Fibroblast of upper back skin (primary cell): ENCODE data around the gene WWP2.
"Not testable (repeated sequence)": the region's sequence is repeated elsewhere in the genome, so short reads cannot be mapped to it uniquely, and the experiment has no call there.

Experiments
- DNase-seq: peaks from one replicate; pipeline ENCODE4 v3.0.0-alpha.2; 2013

WWP2 gene

GRCh38 chr16:69761983-69762813, at the start of gene WWP2:
Gene WWP2 (plus strand): TSS chr16:69762332. CDS start chr16:69787011, 24,679 bp downstream.
- peak; percentile 62 for DNase-seq

DNA sequence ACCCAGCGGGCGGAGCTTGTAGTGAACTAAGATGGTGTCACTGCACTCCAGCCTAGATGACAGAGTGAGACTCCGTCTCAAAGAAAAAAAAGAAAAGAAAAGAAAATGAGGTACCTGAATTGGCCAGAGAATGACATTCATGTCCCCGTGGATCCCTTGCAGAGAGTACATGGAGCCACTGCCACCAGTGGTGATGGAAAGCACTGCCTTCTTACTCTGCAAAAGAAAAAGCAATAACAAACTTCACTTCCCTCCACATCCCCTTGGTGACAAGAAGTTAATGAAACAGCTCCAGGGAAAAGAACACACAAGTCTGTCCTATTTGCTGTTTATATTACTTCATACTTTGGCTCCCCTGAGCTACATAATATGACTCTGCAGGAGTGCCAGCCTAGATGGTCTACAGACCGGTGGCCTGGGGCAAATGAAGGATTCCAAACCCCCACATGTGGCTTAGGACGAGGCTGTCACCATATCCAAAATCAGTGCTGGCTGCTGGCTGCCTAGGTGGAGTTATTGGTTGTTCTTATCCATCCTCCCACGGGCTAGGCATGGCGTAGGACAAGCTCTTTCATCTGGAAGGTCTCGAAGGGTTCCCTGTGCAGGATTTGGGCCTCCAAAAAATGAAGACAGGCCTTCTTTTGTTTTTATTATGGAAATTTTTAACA, 49.1 kb upstream of the WWP2 start:
- DNase-seq, result no peak

DNA sequence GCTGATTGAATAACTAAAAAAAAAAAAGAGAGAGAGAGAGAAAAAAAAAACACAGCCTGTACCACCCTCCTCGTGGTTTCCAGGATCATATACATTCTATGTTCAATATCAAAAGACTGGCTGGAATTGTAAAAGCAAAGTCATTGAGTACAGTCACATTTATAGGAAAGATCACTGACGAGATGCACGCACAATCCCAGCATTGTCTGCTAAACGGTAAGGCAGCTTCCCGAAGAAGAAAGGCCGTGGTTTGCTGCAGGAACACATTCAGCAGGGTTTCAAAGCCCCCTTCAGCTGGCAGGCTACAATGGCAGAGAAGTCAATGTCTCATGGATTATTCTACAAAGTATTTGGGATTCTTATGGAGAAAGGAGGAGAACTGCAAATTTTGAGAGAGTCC, 45.1 kb upstream of the WWP2 start:
- no peak for DNase-seq

- DNase-seq, result no peak
Measured at GRCh38 chr16:69718111-69718764, 43.9 kb upstream of the WWP2 start.

DNA sequence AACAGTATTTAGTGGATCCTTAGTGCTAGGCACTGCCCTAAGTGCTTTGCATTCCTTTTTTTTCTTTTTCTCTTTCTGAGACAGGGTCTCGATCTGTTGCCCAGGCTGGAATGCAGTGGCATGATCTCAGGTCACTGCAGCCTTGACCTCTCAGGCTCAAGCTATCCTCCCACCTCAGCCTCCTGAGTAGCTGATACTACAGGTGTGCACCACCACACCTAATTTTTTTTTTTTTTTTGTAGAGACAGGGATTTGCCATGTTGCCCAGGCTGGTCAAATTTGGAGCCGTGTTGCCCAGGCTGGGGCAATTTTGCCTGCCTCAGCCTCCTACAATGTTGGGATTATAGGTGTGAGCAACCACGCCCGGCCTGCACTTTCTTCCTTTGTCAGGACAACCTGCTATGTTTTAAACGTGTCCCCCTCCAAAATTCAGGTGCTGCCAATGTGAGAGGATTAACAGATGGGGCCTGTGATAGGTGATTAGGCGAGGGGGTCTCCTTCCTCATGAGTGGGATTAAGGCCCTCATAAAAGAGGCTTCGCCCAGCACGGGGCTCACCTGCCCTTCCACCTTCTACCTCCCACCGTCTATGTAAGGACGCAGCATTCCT, 41.2 kb upstream of the WWP2 start:
- no peak for DNase-seq

DNA sequence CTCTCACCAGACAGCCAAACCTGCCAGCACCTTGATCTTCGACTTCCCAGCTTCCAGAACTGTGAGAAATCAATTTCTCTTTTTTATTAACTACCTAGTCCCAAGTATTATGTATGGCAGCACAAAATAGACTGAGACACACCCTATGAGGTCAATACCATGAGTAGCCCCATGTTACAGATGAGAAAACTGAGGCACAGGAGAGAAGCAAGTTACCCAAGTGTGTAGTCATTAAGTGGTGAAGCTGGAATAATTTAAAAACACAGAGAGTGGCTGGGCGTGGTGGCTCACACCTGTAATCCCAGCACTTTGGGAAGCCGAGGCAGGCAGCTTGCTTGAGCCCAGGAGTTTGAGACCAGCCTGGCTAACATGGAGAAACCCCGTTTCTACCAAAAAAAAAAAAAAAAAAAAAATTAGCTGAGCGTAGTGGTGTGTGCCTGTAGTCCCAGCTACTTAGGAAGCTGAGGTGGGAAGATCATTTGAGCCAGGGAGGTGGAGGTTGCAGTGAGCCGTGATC, 40.6 kb upstream of the WWP2 start:
- DNase-seq, result no peak

DNA sequence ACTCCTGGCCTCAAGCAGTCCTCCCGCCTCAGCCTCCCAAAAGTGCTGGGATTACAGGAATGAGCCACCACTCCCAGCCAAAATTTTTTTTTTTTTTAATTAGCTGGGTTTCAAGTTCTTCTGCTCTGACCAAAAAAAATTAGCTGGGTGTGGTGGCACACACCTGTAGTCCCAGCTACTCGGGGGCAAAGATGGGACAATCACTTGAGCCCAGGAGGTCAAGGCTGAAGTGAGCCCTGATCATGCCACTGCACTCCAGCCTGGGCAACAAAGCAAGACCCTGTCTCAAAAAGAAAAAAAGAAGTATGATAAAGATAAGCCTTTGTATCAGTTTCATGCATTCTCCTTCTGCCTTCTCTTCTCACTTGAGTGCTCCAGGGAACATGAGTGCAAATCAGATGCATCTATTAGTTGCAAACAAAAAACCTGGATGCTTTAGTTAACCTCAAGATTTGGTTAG, 37.7 kb upstream of the WWP2 start:
- DNase-seq, result no peak

- DNase-seq, result no peak
Measured at GRCh38 chr16:69724981-69725479, 37.1 kb upstream of the WWP2 start.

- no peak for DNase-seq
Measured at GRCh38 chr16:69725480-69726312, 36.4 kb upstream of the WWP2 start.

DNA sequence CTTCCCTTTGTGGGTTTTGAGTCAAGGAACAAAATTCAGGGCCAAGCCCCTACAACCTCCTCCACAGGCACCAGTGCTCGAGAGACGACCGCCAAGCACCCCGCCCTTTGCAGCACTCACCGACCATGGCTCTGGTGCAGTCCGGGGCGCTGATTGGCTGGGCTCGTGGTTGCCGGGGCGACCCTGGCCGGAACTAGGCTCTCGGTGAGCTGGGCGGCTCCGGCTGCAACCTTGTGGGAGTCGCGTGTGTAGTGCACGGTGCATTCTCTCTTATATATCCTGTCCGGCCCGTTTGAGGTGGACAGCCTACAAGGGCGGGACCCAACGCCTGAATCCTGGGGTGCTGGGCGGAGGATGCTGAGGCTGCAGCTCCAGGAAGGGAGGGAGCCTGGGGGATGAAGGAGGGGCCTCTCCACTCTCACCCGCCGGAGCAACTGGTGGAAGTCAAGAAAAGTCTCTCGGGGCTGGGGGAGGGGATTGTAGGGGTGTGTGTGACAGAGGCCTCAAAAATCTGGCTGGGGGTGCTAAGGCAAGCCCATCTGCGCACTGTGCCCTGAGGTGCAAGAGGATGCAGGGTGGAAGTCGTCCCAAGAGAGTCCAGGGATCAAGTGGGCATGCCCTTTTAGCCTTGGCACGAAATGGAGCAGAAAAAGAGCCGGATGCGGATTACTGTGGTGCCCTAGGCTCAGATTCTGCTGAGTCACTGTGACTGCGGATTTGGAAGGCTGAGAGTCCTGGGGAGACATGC, 35.6 kb upstream of the WWP2 start, which contains the start of gene NQO1:
TSS of gene NQO1 (minus strand) at position 248 of the 748 bp plus-strand sequence. CDS start at position 127, 121 bp downstream.
- peak; percentile 98 for DNase-seq

DNA sequence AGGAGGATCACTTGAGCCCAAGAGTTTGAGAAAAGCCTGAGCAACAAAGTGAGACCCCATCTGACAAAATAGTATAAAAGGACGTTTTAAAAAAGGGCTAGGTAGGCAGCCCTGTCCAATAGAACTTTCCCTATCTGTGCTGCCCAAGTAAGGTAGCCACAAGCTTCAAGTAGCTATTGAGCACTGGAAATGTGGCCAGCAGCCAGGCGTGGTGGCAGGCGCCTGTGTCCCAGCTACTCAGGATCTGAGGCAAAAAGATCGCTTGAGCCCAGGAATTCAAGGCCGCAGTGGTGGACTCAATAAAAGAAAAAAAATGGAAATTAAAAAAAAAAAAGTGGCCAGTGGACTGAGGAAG, 34.2 kb upstream of the WWP2 start:
- no peak for DNase-seq

- not testable (repeated sequence) for DNase-seq
Measured at GRCh38 chr16:69729030-69729429, 33.1 kb upstream of the WWP2 start.

DNA sequence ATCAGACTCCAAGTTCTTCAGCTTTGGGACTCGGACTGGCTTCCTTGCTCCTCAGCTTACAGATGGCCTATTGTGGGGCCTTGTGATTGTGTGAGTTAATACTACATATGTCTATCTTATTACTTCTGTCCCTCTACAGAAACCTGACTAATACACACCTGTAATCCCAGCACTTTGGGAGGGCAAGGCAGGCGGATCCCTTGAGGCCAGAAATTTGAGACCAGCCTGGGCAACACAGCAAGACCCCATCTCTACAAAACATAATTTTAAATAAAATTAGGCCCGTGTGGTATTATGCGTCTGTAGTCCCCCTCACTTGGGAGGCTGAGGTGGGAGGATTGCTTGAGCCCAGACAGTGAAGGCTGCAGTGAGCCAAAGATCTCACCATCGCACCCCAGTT, 30.9 kb upstream of the WWP2 start:
- not testable (repeated sequence) for DNase-seq

GRCh38 chr16:69732101-69732500, 30.0 kb upstream of the WWP2 start:
- no peak for DNase-seq

DNA sequence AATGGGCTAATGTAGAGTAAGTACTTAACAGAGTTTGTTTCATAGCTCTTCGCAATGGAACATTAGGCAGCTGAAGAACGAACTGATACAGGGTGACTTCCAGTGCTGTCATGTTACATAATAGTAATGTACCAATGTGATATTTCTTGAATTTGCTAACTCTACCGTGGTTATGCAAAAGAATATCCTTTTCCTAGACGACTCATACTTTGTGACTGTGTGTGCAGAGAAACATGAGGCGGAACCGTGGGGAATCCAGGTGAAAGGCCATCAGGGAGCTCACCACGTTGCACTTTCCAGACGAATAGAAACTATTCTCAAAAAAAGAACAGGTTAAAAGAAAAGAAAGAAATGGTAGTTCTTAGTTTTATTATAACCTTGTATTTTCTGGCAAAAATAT, 20.6 kb upstream of the WWP2 start:
- DNase-seq, result no peak

DNA sequence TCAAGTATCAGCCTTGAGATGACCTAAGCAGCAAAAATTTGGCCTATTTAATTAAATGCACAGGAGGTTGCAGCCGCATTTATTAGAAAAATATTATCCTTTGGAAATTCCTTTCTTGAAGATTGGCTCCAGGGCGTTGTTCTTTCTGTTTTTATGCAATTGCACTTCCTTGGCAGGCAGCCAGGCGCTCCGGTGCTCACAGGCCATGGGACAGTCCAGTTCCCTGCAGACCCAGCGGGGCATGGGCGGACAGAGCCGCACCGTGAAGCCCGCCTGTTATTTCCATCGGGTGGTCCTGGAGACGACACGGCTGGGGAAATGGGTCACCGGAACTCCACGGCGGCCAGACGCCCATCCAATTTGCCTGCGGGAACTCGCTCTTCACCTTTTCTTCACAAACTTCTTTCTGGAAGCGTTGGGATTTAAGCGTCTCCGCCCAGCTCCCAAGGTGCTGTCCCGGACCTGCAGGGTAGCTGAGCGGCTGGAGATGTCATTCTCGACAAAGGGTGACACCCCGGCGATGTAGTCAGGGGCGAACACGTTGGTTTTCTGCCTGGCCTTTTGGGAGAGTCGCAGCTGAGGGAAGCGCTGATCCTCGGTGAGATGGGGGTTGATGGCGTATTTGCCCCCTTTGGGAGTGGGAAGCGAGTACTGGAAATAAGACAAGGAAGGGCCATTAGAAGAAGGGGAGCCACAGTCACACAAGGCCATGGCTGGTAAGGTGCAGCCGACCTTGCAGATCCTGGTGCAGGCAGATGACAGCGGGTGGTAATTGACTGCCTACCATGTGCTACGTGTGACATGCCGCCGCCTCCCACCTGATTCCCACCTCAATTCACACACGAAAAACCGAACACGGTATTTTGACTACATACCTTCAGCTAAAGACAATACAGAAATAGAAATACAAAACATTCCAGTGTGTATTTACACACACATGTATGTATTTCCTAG, 19.9 kb upstream of the WWP2 start:
- no peak for DNase-seq

DNA sequence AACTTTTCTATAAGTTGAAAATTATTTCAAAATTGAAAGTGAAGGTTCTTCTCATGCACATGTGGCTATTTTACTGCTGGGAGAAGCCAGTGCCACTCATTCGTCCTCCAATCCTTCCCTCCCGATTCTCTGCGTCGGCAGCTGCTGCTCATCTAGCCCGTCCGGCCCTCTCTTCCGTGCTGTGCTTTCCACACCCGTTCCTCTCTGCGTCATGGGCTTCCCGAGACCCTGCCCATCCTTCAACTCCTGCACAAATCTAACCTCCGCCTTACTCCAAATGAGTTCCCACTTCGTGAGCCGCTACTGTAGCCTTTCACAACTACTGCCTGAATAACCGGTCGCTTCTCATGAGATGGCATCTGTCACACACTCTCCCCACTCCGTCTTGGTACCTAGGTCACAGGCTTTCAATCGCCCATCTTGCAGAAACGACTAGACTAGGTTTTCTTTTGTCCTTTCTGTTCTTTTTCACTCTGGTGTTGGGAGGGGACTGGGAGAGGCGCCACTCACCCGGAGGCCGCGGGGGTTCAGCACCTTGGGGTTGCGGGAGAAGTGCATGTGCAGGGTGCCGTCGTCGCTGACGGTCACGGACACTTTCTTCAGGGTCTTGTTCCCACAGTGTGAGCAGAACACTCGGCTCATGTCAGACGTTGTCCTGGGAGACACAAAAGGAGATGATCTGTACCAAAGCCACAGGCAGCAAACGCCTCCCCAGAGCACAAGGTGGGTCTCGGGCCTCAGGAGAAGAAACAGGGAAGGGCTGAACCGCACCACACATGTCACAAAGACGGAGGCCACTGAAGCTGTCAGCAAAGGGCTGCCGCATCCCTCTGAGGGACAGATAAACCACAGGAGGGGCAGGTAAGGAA, 17.5 kb upstream of the WWP2 start:
- DNase-seq, result no peak

- no peak for DNase-seq
Measured at GRCh38 chr16:69745232-69745612, 16.9 kb upstream of the WWP2 start.

- DNase-seq, result no peak
Measured at GRCh38 chr16:69745959-69746358, 16.2 kb upstream of the WWP2 start.
